Neural cell (in vitro differentiated cells): ENCODE data around the gene CDH4. TPM values are rescaled to one million over a fixed set of nuclear protein-coding genes. Genes with fewer than 3 reads are reported as not detected.

Source experiments
- H2AFZ ChIP-seq: fragments of 200-600, 300-800 bp; sonication (generic), shearing (Covaris generic); 2 replicates; pipeline ENCODE4 v1.6.0; 2014; ENCODE audit warnings: low read depth, mild to moderate bottlenecking, antibody characterized with exemption, low read length, moderate library complexity
- H3F3A ChIP-seq: fragments of 200-600 bp; shearing (Covaris generic); 2 replicates; pipeline ENCODE4 v1.6.1; 2016; ENCODE audit warnings: mild to moderate bottlenecking, moderate library complexity, mixed read lengths, antibody characterized with exemption, low read length; ENCODE audit not compliant: insufficient read depth, poor library complexity, severe bottlenecking
- H3K27ac ChIP-seq: fragments of 200-600, 300-800 bp; sonication (generic), shearing (Covaris generic); 2 replicates; pipeline ENCODE4 v1.5.1; 2014; ENCODE audit warnings: mild to moderate bottlenecking, low read length, moderate library complexity
- H3K27me3 ChIP-seq: fragments of 300-800, 200-600 bp; sonication (generic), shearing (Covaris generic); 2 replicates; pipeline ENCODE4 v1.6.0; 2014; ENCODE audit warnings: mild to moderate bottlenecking, low read depth, low read length, moderate library complexity; ENCODE audit not compliant: insufficient read depth
- H3K36me3 ChIP-seq: fragments of 300-800, 200-600 bp; sonication (generic), shearing (Covaris generic); 2 replicates; pipeline ENCODE4 v1.5.1; 2014; ENCODE audit warnings: mild to moderate bottlenecking, antibody characterized with exemption, low read length, moderate library complexity; ENCODE audit not compliant: insufficient read depth
- H3K4me2 ChIP-seq: fragments of 300-800, 200-600 bp; sonication (generic), shearing (Covaris generic); 2 replicates; pipeline ENCODE4 v1.6.0; 2014; ENCODE audit warnings: mild to moderate bottlenecking, low read length
- H3K4me3 ChIP-seq: fragments of 300-800, 200-600 bp; sonication (generic), shearing (Covaris generic); 2 replicates; pipeline ENCODE4 v1.5.1; 2014; ENCODE audit warnings: mild to moderate bottlenecking, low read length, moderate library complexity
- H3K79me2 ChIP-seq: fragments of 200-600 bp; shearing (Covaris generic); replicated peaks from 2 replicates; pipeline ENCODE4 v1.6.0; 2014; ENCODE audit warnings: mild to moderate bottlenecking, low read length, moderate library complexity; ENCODE audit not compliant: insufficient read depth
- H3K9ac ChIP-seq: fragments of 300-800, 200-600 bp; sonication (generic), shearing (Covaris generic); 2 replicates; pipeline ENCODE4 v1.6.1; 2016; ENCODE audit warnings: mild to moderate bottlenecking, low read length, mixed read lengths
- H3K9me2 ChIP-seq: fragments of 200-600 bp; shearing (Covaris generic); 2 replicates; pipeline ENCODE4 v1.6.1; 2016; ENCODE audit warnings: mild to moderate bottlenecking, low read length, mixed read lengths; ENCODE audit not compliant: insufficient read depth
- H3K9me3 ChIP-seq: fragments of 200-600, 300-800 bp; sonication (generic), shearing (Covaris generic); 2 replicates; pipeline ENCODE4 v1.6.1; 2016; ENCODE audit warnings: mild to moderate bottlenecking, mixed run types, low read length, moderate library complexity, mixed read lengths
- H4K20me1 ChIP-seq: fragments of 200-600 bp; shearing (Covaris generic); 2 replicates; pipeline ENCODE4 v1.6.1; 2016; ENCODE audit warnings: mild to moderate bottlenecking, mixed run types; ENCODE audit not compliant: insufficient read depth
- CTCF ChIP-seq: fragments of 450-650 bp; IDR thresholded peaks from 2 replicates; pipeline ENCODE4 v1.5.1; 2014; ENCODE audit warnings: antibody characterized with exemption, mild to moderate bottlenecking, moderate library complexity; ENCODE audit not compliant: poor library complexity, severe bottlenecking
- EP300 ChIP-seq: fragments of 450-650 bp; conservative IDR thresholded peaks from 2 replicates; pipeline ENCODE4 v1.6.1; 2014; ENCODE audit warnings: antibody characterized with exemption, mild to moderate bottlenecking, moderate library complexity; ENCODE audit not compliant: poor library complexity, severe bottlenecking
- EZH2 ChIP-seq: fragments of 200-600, 300-800 bp; shearing (Covaris generic), sonication (generic); IDR thresholded peaks from 2 replicates; pipeline ENCODE4 v1.6.1; 2014; ENCODE audit warnings: antibody characterized with exemption, low read length, borderline replicate concordance, mild to moderate bottlenecking; ENCODE audit not compliant: insufficient read depth, poor library complexity, severe bottlenecking
- MXI1 ChIP-seq: fragments of 450-650 bp; conservative IDR thresholded peaks from 2 replicates; pipeline ENCODE4 v1.6.1; 2014; ENCODE audit warnings: antibody characterized with exemption, mild to moderate bottlenecking; ENCODE audit not compliant: poor library complexity, severe bottlenecking
- POLR2AphosphoS5 ChIP-seq: IDR thresholded peaks from 2 replicates; pipeline ENCODE4 v1.6.1; 2012
- RAD21 ChIP-seq: fragments of 450-650 bp; conservative IDR thresholded peaks from 2 replicates; pipeline ENCODE4 v1.6.1; 2014; ENCODE audit warnings: antibody characterized with exemption, mild to moderate bottlenecking, moderate library complexity
- REST ChIP-seq: IDR thresholded peaks from 2 replicates; pipeline ENCODE4 v1.6.1; 2012; ENCODE audit warnings: borderline replicate concordance
- SMC3 ChIP-seq: fragments of 450-650 bp; conservative IDR thresholded peaks from 2 replicates; pipeline ENCODE4 v1.6.1; 2014; ENCODE audit warnings: antibody characterized with exemption, mild to moderate bottlenecking, moderate library complexity; ENCODE audit not compliant: poor library complexity
- TAF1 ChIP-seq: IDR thresholded peaks from 2 replicates; pipeline ENCODE4 v1.6.1; 2012; ENCODE audit warnings: low read depth
- polyA plus RNA-seq: library from polyadenylated mRNA; depleted of rRNA; stranded (reverse); fragments of >200 nt; gene quantifications from 2 replicates; pipeline ENCODE4 v1.2.3, GENCODE V29; 2014

Gene CDH4
- polyA plus RNA-seq, 1 donor from 2014 or later = 24.6 TPM

- no peak overlapping the region for H3K27ac ChIP-seq
These were observed 605.3 kb downstream of the CDH4 start for GRCh38 chr20:61857414-61857775.

GRCh38 chr20:61857884-61858283, 605.8 kb downstream of the CDH4 start:
- H3K79me2 ChIP-seq = no peaks in the 10 kb centered on the region
- no peaks in the 10 kb centered on the region for H3K36me3 ChIP-seq
- H2AFZ ChIP-seq = no peak overlapping the region
- H3K9me2 ChIP-seq = no peaks in the 10 kb centered on the region
- no peak overlapping the region for H3K9ac ChIP-seq
- no peaks in the 10 kb centered on the region for H3F3A ChIP-seq
- H3K27ac ChIP-seq = no peak overlapping the region
- no peaks in the 10 kb centered on the region for H3K9me3 ChIP-seq
- H4K20me1 ChIP-seq = no peaks in the 10 kb centered on the region
- H3K4me3 ChIP-seq = no peak overlapping the region
- TF ChIP-seq POLR2AphosphoS5 = no peak
- TF ChIP-seq TAF1 = no peak
- TF ChIP-seq EZH2 = no peak
- TF ChIP-seq REST = no peak
- TF ChIP-seq RAD21 = no peak
- TF ChIP-seq CTCF = no peak
- no peak overlapping the region for H3K4me2 ChIP-seq
- H3K27me3 ChIP-seq = no peaks in the 10 kb centered on the region

More at GRCh38 chr20:61857414-61857775, 605.3 kb downstream of the CDH4 start:
- no peak overlapping the region for H3K4me2 ChIP-seq
- no peak for TF ChIP-seq CTCF
- TF ChIP-seq TAF1 = no peak
- no peak for TF ChIP-seq EZH2
- TF ChIP-seq MXI1 = no peak
- TF ChIP-seq EP300 = no peak
- no peak for TF ChIP-seq REST
- no peak for TF ChIP-seq POLR2AphosphoS5
- no peak for TF ChIP-seq SMC3
- no peak for TF ChIP-seq RAD21
- H3F3A ChIP-seq = no peaks in the 10 kb centered on the region
- H2AFZ ChIP-seq = no peak overlapping the region
- H3K4me3 ChIP-seq = no peak overlapping the region
- H3K9ac ChIP-seq = no peak overlapping the region
- H3K79me2 ChIP-seq = no peaks in the 10 kb centered on the region
- no peaks in the 10 kb centered on the region for H3K36me3 ChIP-seq
- H4K20me1 ChIP-seq = no peaks in the 10 kb centered on the region
- H3K27me3 ChIP-seq = no peaks in the 10 kb centered on the region
- H3K9me3 ChIP-seq = no peaks in the 10 kb centered on the region
- H3K9me2 ChIP-seq = no peaks in the 10 kb centered on the region
